Neural progenitor cell (in vitro differentiated cells): Measurements from ENCODE around the gene RDM1. TPM values are rescaled to one million over a fixed set of nuclear protein-coding genes. Genes with fewer than 3 reads are reported as not detected.

ENCODE experiments used
- DNase-seq: peaks from one replicate; pipeline ENCODE4 v3.0.0-alpha.2; 2016; ENCODE audit warnings: low spot score
- H2AFZ ChIP-seq: fragments of 200-600 bp; sonication (generic); replicated peaks from 2 replicates; pipeline ENCODE4 v1.6.1; 2016; ENCODE audit warnings: antibody characterized with exemption
- H3F3A ChIP-seq: fragments of 200-600 bp; sonication (generic); 2 replicates; pipeline ENCODE4 v1.6.1; 2016; ENCODE audit warnings: antibody characterized with exemption, low read depth
- H3K27ac ChIP-seq: fragments of 200-600 bp; sonication (generic); 2 replicates; pipeline ENCODE4 v1.5.1; 2016; ENCODE audit warnings: mild to moderate bottlenecking
- H3K27me3 ChIP-seq: fragments of 200-600 bp; sonication (generic); 2 replicates; pipeline ENCODE4 v1.6.1; 2016; ENCODE audit warnings: mild to moderate bottlenecking, moderate library complexity
- H3K36me3 ChIP-seq: fragments of 200-600 bp; sonication (generic); 2 replicates; pipeline ENCODE4 v1.5.1; 2016
- H3K4me1 ChIP-seq: fragments of 200-600 bp; sonication (generic); 2 replicates; pipeline ENCODE4 v1.6.1; 2016; ENCODE audit warnings: mixed run types
- H3K4me2 ChIP-seq: fragments of 200-600 bp; sonication (generic); 2 replicates; pipeline ENCODE4 v1.6.1; 2016
- H3K4me3 ChIP-seq: fragments of 200-600 bp; sonication (generic); 2 replicates; pipeline ENCODE4 v1.5.1; 2016
- H3K79me2 ChIP-seq: fragments of 200-600 bp; sonication (generic); 2 replicates; pipeline ENCODE4 v1.6.1; 2016; ENCODE audit warnings: low read depth
- H3K9ac ChIP-seq: fragments of 200-600 bp; sonication (generic); 2 replicates; pipeline ENCODE4 v1.6.1; 2016
- H3K9me3 ChIP-seq: fragments of 200-600 bp; sonication (generic); 2 replicates; pipeline ENCODE4 v1.5.1; 2016; ENCODE audit warnings: low read depth
- H4K20me1 ChIP-seq: fragments of 200-600 bp; sonication (generic); 2 replicates; pipeline ENCODE4 v1.6.1; 2016; ENCODE audit warnings: low read depth
- H3K27ac Mint-ChIP-seq: 3 replicates; pipeline ENCODE4 v1.8.0; 2021; ENCODE audit warnings: mixed read lengths
- H3K27me3 Mint-ChIP-seq: 2 replicates; pipeline ENCODE4 v1.8.0; 2022; ENCODE audit warnings: low read depth, mild to moderate bottlenecking, inconsistent platforms, moderate library complexity, mixed read lengths; ENCODE audit not compliant: insufficient read depth
- H3K36me3 Mint-ChIP-seq: 3 replicates; pipeline ENCODE4 v1.8.0; 2021; ENCODE audit warnings: mixed read lengths
- H3K4me1 Mint-ChIP-seq: 3 replicates; pipeline ENCODE4 v1.8.0; 2021; ENCODE audit warnings: mixed read lengths
- H3K4me3 Mint-ChIP-seq: 3 replicates; pipeline ENCODE4 v1.8.0; 2021; ENCODE audit warnings: mild to moderate bottlenecking, moderate library complexity, mixed read lengths
- H3K9me3 Mint-ChIP-seq: 3 replicates; pipeline ENCODE4 v1.8.0; 2020; ENCODE audit warnings: mixed read lengths
- EZH2 ChIP-seq: fragments of 200-600 bp; sonication (generic); IDR thresholded peaks from 2 replicates; pipeline ENCODE4 v1.6.1; 2017; ENCODE audit warnings: antibody characterized with exemption, mild to moderate bottlenecking, moderate library complexity
- EZH2phosphoT487 ChIP-seq: fragments of 200-600 bp; sonication (generic); IDR thresholded peaks from 2 replicates; pipeline ENCODE4 v1.6.1; 2017; ENCODE audit warnings: antibody characterized with exemption
- total RNA-seq: library from RNA; depleted of rRNA; stranded (reverse); fragments of >200 nt; gene quantifications from 2 replicates; pipeline ENCODE4 v1.2.3, GENCODE V29; 2015; ENCODE audit warnings: low replicate concordance
- TF ChIP-seq, protein P1 (sequence below): fragments of 200-600 bp; sonication (generic); IDR thresholded peaks from 2 replicates; pipeline ENCODE4 v1.5.1; 2017; ENCODE audit warnings: antibody characterized with exemption, mild to moderate bottlenecking

Gene RDM1
- total RNA-seq, 1 donor from 2014 or later = 28.8 TPM

DNA sequence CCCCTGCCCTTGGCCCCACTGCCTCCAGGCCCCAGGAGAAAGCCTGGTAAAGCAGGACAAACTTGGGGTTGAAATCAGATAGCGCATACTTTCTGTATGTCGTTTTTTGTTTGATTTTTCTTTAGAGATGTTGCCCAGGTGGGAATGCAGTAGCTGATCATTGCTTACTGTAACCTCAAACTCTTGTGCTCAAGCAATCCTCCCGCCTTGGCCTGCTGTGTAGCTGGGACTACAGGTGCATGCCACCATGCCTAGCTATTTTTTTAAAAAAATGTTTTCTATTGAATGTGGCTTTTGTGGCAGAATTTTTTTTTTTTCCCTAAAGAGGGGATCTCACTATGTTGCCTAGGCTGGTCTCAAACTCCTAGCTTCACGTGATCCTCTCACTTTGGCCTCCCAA lies 39.3 kb downstream of the RDM1 start:
- Mint-ChIP-seq H3K4me3 (no peak overlapping the region), H3K27me3 (no peaks in the 10 kb centered on the region), H3K27ac (peak overlapping the region; percentile 72), H3K36me3 (no peaks in the 10 kb centered on the region), H3K9me3 (no peaks in the 10 kb centered on the region), H3K4me1 (peaks cover 13% of the 10 kb centered on the region)
- TF ChIP-seq, protein P1, sequence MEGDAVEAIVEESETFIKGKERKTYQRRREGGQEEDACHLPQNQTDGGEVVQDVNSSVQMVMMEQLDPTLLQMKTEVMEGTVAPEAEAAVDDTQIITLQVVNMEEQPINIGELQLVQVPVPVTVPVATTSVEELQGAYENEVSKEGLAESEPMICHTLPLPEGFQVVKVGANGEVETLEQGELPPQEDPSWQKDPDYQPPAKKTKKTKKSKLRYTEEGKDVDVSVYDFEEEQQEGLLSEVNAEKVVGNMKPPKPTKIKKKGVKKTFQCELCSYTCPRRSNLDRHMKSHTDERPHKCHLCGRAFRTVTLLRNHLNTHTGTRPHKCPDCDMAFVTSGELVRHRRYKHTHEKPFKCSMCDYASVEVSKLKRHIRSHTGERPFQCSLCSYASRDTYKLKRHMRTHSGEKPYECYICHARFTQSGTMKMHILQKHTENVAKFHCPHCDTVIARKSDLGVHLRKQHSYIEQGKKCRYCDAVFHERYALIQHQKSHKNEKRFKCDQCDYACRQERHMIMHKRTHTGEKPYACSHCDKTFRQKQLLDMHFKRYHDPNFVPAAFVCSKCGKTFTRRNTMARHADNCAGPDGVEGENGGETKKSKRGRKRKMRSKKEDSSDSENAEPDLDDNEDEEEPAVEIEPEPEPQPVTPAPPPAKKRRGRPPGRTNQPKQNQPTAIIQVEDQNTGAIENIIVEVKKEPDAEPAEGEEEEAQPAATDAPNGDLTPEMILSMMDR = no peak
- TF ChIP-seq EZH2 (no peak), EZH2phosphoT487 (no peak)
- Histone ChIP-seq H3K79me2 (no peaks in the 10 kb centered on the region), H3K27me3 (no peaks in the 10 kb centered on the region), H3K36me3 (no peaks in the 10 kb centered on the region), H2AFZ (no peak overlapping the region), H3K4me2 (no peak overlapping the region), H3K4me1 (peaks cover 7% of the 10 kb centered on the region), H4K20me1 (no peaks in the 10 kb centered on the region), H3F3A (no peaks in the 10 kb centered on the region), H3K9me3 (no peaks in the 10 kb centered on the region), H3K27ac (no peak overlapping the region), H3K9ac (no peak overlapping the region), H3K4me3 (no peak overlapping the region)
- DNase-seq = no peak

DNA sequence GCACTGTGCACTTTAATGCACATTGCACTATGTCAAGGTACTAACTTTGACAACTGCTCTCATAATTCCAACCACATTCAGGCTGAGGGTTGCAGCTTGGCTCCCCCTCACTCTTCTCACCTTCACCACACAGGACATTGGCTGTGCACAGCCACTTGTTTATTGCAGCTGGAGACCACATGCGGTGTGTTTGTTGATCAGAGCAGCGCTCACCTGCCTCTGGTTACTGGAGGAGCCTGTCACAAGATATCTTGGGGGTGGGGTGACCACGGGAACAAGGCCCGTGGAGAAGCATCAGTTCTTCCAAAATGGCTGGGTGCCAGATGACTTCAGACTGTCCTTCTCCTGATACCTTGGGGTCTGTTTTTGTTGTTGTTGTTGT lies 39.8 kb downstream of the RDM1 start:
- no peak for TF ChIP-seq EZH2
- TF ChIP-seq, protein P1 = no peak
- no peak for TF ChIP-seq EZH2phosphoT487
- H3K79me2 ChIP-seq = no peaks in the 10 kb centered on the region
- Mint-ChIP-seq H3K27me3 (no peaks in the 10 kb centered on the region), H3K9me3 (no peaks in the 10 kb centered on the region), H3K36me3 (no peaks in the 10 kb centered on the region), H3K27ac (peak overlapping the region; percentile 72), H3K4me3 (no peak overlapping the region), H3K4me1 (peaks cover 13% of the 10 kb centered on the region)
- H3K4me3 ChIP-seq = no peak overlapping the region
- H3K27ac ChIP-seq = no peak overlapping the region
- no peaks in the 10 kb centered on the region for H3K36me3 ChIP-seq
- H3K4me1 ChIP-seq = peaks cover 7% of the 10 kb centered on the region
- H3K9me3 ChIP-seq = no peaks in the 10 kb centered on the region
- DNase-seq = peak; percentile 7
- no peaks in the 10 kb centered on the region for H4K20me1 ChIP-seq
- no peak overlapping the region for H2AFZ ChIP-seq
- no peak overlapping the region for H3K4me2 ChIP-seq
- H3K9ac ChIP-seq = no peak overlapping the region
- H3K27me3 ChIP-seq = no peaks in the 10 kb centered on the region
- H3F3A ChIP-seq = no peaks in the 10 kb centered on the region

DNA sequence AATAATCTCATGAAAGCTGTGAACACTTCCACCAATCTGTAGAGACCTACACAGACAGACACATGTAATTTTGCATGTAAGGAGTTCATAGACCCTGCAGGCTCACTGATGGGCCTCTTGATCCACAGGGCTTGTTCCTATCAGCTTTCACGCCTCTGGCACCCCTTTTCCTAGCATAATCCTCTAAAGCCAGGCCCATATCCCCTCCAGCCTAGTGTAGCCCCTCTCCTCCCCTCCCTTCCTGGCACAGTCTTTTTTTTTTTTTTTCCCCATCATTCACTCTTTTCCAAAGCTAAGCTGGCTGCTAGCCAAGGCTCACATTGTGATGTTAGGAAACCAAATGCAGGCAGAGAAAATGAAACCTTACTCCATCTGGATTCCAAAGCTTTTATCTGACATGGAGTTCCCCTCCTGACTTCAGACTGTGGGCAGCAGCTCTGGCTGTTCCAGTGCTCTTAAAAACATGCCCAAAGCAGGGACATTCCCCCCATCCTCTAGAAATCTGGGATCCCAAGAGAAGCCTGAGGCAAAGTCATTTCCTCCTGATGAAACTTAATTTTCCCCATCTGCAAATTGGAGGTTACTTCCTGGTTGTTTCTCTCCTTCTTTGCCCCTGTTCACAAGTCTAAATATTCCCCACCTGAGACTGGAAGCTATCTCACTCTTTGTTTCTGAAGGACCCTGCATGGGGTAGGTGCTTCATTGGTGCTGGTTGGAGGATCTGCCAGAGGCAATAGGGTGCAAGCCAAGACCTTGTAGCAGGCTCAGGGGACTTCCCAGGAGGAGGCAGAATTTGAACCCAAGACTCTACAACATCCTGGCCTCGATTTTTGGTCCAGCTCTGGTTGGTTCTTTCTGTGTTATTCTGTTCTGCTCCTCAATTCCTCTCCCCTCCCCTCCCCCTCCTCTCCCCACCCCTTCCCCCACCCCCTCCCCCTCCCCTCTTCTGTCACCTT lies 40.5 kb downstream of the RDM1 start:
- Mint-ChIP-seq H3K9me3 (no peaks in the 10 kb centered on the region), H3K36me3 (no peaks in the 10 kb centered on the region), H3K27me3 (no peaks in the 10 kb centered on the region), H3K27ac (peak overlapping the region; percentile 19), H3K4me3 (no peak overlapping the region), H3K4me1 (peaks cover 13% of the 10 kb centered on the region)
- Histone ChIP-seq H3K27me3 (no peaks in the 10 kb centered on the region), H3K4me1 (peaks cover 7% of the 10 kb centered on the region), H3K9ac (no peak overlapping the region), H3F3A (no peaks in the 10 kb centered on the region), H2AFZ (no peak overlapping the region), H4K20me1 (no peaks in the 10 kb centered on the region), H3K4me2 (peak overlapping the region; percentile 0), H3K4me3 (no peak overlapping the region), H3K27ac (no peak overlapping the region), H3K79me2 (no peaks in the 10 kb centered on the region), H3K36me3 (no peaks in the 10 kb centered on the region), H3K9me3 (no peaks in the 10 kb centered on the region)
- DNase-seq = peak; percentile 11
- no peak for TF ChIP-seq EZH2

DNA sequence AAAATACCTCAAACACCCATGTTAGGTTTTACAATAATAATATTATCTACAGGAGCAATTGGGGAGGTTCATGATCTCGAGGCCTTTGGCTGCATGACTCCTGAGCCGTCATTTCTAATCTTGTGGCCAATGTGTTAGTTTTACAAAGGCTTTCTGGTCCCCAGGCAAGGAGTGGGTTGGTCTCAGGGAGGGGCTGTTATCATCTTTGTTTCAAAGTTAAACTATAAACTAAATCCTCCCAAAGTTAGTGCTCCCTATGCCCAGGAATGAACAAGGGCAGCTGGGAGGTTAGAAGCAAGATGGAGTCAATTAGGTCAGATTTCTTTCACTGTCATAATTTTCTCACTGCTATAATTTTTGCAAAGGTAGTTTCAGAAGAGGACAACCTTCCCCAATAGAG lies 41.3 kb downstream of the RDM1 start:
- no peak for DNase-seq
- no peak overlapping the region for H3K4me3 ChIP-seq
- no peak overlapping the region for H3K4me3 Mint-ChIP-seq
- H3K27me3 Mint-ChIP-seq = peaks cover 2% of the 10 kb centered on the region
- H3K36me3 ChIP-seq = no peaks in the 10 kb centered on the region
- H2AFZ ChIP-seq = no peak overlapping the region
- TF ChIP-seq, protein P1 = no peak
- TF ChIP-seq EZH2phosphoT487 (no peak), EZH2 (no peak)
- no peaks in the 10 kb centered on the region for H3K9me3 Mint-ChIP-seq
- peaks cover 13% of the 10 kb centered on the region for H3K4me1 Mint-ChIP-seq
- no peak overlapping the region for H3K9ac ChIP-seq
- H3K4me2 ChIP-seq = no peak overlapping the region
- peaks cover 7% of the 10 kb centered on the region for H3K4me1 ChIP-seq
- no peaks in the 10 kb centered on the region for H3K79me2 ChIP-seq
- no peaks in the 10 kb centered on the region for H3K9me3 ChIP-seq
- H3K27ac Mint-ChIP-seq = no peak overlapping the region
- H3K27me3 ChIP-seq = no peaks in the 10 kb centered on the region
- H3K36me3 Mint-ChIP-seq = no peaks in the 10 kb centered on the region
- no peaks in the 10 kb centered on the region for H4K20me1 ChIP-seq
- no peaks in the 10 kb centered on the region for H3F3A ChIP-seq
- no peak overlapping the region for H3K27ac ChIP-seq
